GM19452 (cell line): Measurements from ENCODE around the gene DENND5A.

ENCODE experiments used
- ATAC-seq: cut with Tn5 transposase; IDR thresholded peaks from one replicate; pipeline ENCODE4 v1.9.1; 2021; ENCODE audit not compliant: unreplicated experiment

DENND5A gene

GRCh38 chr11:9265211-9266131 lies at the start of gene DENND5A:
DENND5A (minus strand) TSS chr11:9265350; CDS start chr11:9265069, 281 bp downstream.
- ATAC-seq = no peak

DNA sequence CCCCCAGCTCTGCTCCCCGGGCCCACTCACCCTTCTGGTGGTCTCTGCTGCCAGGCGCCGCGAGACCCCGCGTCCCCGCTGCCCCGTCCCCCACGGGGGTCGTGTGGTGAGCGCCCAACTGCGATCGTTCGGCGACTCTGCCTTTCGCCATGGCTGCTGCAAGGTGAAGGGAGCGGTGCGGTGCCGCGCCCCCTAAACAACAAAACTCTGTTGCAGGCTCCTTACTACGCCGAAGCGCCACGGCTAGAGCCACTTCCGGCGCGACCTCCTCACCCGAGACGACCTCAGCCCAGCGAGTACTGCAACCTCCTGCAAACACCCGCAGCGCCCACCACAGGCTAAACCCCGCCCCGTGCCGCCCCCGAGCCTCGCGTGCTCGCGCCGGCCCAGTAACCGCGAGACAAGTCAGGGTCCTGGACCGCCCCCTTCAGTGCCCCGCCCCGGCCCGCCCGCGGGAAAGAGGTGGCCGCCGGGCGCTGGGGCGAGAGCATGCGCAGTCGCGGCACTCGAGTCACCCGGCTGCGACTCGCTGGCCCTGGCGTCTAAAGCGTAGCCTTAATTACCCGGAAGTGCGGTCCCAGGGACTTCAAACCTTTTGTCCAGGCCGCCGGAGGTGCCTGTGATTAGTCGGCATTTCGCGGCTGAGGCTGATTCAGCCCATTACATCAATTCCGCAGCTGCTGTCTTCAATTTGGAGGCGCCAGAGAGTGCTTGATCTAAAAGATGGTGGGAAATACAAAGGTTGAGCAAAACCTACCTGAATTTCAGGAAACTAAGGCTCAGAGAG lies 49.3 kb upstream of the DENND5A start, which contains the start of gene TMEM41B:
TSS of gene TMEM41B (minus strand) at position 303 of the 787 bp plus-strand sequence. CDS start at position 151, 152 bp downstream.
- ATAC-seq = peak; percentile 98

- ATAC-seq = peak; percentile 11
These were observed 48.6 kb upstream of the DENND5A start for GRCh38 chr11:9313648-9314290.

GRCh38 chr11:9310485-9311090 lies 45.4 kb upstream of the DENND5A start:
- ATAC-seq = no peak

DNA sequence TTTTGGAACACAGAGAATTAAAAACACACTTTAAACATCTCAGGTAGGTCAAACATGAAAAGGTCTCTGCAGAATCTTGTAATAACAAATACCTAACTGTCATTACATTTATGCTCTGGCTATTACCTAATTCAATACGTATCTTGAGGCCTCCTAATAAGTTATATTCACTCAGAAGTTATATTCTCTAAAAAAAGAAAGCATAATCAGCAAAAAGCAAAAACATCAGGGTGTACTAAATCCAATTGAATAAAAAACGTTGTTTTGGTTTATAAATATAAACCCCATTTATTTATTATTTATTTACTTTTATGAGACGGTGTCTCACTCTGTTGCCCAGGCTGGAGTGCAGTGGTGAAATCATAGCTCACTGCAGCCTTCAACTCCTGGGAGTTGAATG lies 39.0 kb upstream of the DENND5A start:
- no peak for ATAC-seq

DNA sequence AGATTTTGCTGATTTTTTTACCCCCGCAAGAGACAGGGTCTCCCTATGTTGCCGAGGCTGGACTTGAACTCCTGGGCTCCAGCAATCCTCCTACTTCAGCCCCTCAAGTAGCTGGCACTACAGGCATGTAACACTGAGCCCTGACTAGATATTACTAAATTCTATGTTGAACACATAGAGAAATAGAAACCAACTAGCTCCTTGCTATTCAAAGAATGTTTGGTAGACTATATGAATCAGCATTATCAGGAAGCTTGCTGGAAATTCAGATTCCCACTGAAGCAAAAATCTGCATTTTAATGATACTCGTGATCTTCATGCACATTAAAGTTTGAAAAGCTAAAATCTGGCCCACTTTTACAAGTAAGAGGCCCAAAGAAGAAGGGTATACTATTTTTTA lies 37.3 kb upstream of the DENND5A start:
- no peak for ATAC-seq

DNA sequence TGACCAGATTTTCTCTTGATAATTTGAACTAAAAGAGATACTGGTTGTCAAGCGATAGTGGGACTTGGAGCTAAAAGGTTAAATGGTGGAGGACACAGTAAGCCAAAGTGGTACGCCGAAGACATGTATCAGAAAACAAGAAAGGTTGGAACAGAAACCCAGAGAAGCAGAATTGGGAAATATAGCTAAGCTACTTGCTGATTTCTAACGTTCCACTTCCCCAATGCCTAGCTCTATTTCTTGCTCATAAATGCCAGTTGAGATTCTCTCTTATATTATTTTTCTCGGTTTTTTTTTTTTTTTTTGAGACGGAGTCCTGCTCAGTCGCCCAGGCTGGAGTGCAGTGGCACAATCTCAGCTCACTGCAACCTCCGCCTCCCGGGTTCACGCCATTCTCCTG lies 36.6 kb upstream of the DENND5A start:
- no peak for ATAC-seq

- no peak for ATAC-seq
These were observed 28.5 kb upstream of the DENND5A start for GRCh38 chr11:9293646-9294045.

GRCh38 chr11:9285850-9286587 lies 20.9 kb upstream of the DENND5A start:
- ATAC-seq = no peak

DNA sequence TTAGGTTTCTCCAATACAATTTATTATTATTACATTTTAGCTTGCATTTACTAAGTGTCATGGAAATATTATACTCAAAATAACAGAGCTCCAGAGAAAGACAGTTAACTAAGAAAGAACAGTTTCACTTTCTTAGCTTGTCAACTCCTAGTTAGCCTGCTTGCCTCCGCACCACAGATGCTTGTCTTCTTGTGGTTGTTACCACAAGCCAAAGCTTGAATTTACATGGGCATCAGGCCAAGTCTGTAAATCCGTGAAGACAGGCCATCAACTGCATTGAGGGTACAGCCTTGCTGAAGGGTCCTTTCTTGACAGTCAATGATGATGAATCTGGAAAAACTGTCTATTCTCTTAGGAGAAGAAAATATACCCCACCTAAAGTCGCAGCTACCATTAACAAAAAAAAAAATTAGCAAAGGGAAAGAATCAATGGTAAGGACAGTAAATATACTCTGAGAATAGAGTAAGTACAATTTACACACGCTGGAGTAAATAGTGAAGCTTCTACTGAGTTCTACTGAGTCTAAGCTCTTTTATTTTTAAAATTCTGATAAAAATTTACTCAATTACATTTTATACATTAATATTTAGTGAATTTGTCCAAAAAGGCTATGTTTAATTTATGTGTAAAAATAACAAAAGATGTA lies 15.6 kb upstream of the DENND5A start:
- peak; percentile 91 for ATAC-seq

DNA sequence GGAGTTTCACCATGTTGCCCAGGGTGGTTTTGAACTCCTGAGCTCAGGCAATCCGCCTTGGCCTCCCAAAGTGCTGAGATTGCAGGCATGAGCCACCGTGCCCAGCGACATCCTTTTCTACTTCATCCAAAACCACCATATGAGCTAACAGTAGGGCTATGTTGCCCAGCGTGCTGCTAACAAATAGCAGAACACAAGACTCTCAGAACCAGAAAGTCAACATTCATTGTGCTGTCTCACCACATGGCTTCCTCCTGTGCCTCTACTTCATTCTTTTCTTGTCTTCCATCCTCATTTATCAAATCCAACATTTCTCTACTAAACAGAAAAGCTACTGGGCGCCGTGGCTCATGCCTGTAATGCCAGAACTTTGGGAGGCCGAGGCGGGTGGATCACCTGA lies 12.0 kb upstream of the DENND5A start:
- no peak for ATAC-seq

- ATAC-seq = no peak
These were observed 11.4 kb upstream of the DENND5A start for GRCh38 chr11:9276571-9276970.

GRCh38 chr11:9274499-9275258 lies 9.5 kb upstream of the DENND5A start:
- ATAC-seq = no peak

DNA sequence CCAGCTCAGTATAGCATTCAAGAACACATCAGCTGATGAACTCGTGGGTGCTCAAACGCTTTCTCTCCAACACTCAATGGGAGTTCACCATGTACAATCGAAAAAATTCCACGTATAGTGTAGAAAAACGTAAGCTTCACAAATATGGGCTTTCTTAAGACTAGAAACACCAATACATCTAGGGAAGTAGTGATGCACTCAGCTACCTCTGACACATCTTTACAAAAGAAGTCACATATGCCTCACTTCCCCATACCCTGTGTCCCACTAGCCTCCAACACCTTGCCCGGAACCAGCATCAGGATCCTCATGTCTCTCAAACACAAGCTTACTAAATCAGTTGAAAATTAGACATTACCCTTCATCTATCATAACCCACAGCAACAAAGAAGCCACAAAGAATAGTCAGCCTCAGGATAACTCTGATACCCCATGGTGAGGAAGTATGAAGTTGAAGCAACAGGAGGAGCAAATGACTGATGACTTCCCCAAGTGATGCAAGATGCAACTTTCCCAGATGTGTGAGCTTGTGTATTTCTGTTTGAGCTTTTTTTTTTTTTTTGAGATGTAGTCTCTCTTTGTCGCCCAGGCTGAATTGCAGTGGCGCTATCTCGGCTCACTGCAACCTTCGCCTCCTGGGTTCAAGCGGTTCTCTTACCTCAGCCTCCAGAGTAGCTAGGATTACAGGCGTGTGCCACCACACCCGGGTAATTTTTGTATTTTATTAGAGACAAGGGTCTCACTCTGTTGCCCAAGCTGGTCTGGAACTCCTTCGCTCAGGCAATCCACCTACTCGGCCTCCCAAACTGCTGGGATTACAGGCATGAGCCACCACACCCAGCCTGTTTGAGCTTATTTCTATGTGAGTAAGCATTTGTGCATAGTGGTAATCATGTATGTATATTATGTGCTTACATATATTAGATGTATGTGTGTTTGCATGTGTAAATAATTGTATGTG lies 8.5 kb upstream of the DENND5A start:
- ATAC-seq = no peak

GRCh38 chr11:9269492-9270013 lies 4.4 kb upstream of the DENND5A start:
- ATAC-seq = no peak

- no peak for ATAC-seq
These were observed 2.5 kb upstream of the DENND5A start for GRCh38 chr11:9267680-9268079.

DNA sequence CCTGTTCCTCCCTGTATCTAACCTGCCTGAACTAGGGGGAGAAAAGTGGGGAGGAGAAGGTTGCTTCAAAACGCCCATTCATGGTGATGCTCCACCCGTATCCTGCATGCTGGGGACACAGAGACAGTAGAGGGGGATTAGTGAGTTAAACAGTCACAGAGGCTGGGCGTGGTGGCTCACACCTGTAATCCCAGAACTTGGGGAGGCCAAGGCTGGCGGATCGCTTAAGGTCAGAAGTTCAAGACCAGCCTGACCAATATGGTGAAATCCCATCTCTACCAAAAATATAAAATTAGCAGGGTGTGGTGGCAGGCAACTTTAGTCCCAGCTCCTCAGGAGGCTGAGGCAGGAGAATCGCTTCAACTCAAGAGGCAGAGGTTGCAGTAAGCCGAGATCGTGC lies 1.8 kb upstream of the DENND5A start:
- no peak for ATAC-seq
